ENCODE measurements around the gene PIGT. TPM values are rescaled to one million over a fixed set of nuclear protein-coding genes. Genes with fewer than 3 reads are reported as not detected.

Gene PIGT
- total and polyA plus RNA-seq, 9 donors: 30.0 to 172 (median 69.3) TPM

- Histone ChIP-seq H3K27ac (no peak overlapping the region), H3K4me3 (no peak overlapping the region), H3K27me3 (no peaks in the 10 kb centered on the region), H3K36me3 (no peaks in the 10 kb centered on the region), H3K4me1 (ENCODE audit: insufficient read depth) (peaks cover 2% of the 10 kb centered on the region), H3K9me3 (no peaks in the 10 kb centered on the region)
- TF ChIP-seq CTCF (IDR thresholded peaks at IDR 0.05): no peak
- TF ChIP-seq POLR2A (IDR thresholded peaks at IDR 0.05): no peak
- TF ChIP-seq EP300 (IDR thresholded peaks at IDR 0.05): no peak
- intact Hi-C loops (cut with DNase I): no loop called here
- WGBS, 3 donors: 82 to 90% (median 87%) methylated on average over 5 of the region's 5 CpGs
- no peak for DNase-seq
Measured at GRCh38 chr20:45432294-45432693, 16.4 kb downstream of the PIGT start.

- Histone ChIP-seq H3K36me3 (no peaks in the 10 kb centered on the region), H3K4me3 (no peak overlapping the region), H3K4me1 (ENCODE audit: insufficient read depth) (peaks cover 2% of the 10 kb centered on the region), H3K27me3 (no peaks in the 10 kb centered on the region), H3K27ac (no peak overlapping the region), H3K9me3 (no peaks in the 10 kb centered on the region)
- 34 to 57% (median 41%) methylated on average over 3 of the region's 3 CpGs for WGBS, 3 donors
- TF ChIP-seq CTCF (IDR thresholded peaks at IDR 0.05) (no peak), EP300 (IDR thresholded peaks at IDR 0.05) (no peak), POLR2A (IDR thresholded peaks at IDR 0.05) (no peak)
- DNase-seq: peak in 4 of 5 donors; percentile 43 to 69 (median 63)
- intact Hi-C loops (cut with DNase I): no loop called here
Measured at GRCh38 chr20:45433316-45433715, 17.4 kb downstream of the PIGT start.

- TF ChIP-seq POLR2A (IDR thresholded peaks at IDR 0.05) (no peak), EP300 (IDR thresholded peaks at IDR 0.05) (no peak), CTCF (IDR thresholded peaks at IDR 0.05) (no peak)
- 93 to 96% (median 95%) methylated on average over 4 of the region's 4 CpGs for WGBS, 3 donors
- H3K4me1 ChIP-seq (ENCODE audit: insufficient read depth): peaks cover 2% of the 10 kb centered on the region
- DNase-seq: no peak
- intact Hi-C loops (cut with DNase I): no loop called here
- no peaks in the 10 kb centered on the region for H3K9me3 ChIP-seq
- H3K36me3 ChIP-seq: no peaks in the 10 kb centered on the region
- no peaks in the 10 kb centered on the region for H3K27me3 ChIP-seq
- H3K27ac ChIP-seq: no peak overlapping the region
- H3K4me3 ChIP-seq: no peak overlapping the region
Measured at GRCh38 chr20:45433976-45434375, 18.0 kb downstream of the PIGT start.

GRCh38 chr20:45436732-45437485 lies 21.0 kb downstream of the PIGT start:
- 10 to 15% (median 11%) methylated on average over 21 to 33 of the region's 33 CpGs for WGBS, 3 donors
- intact Hi-C loops (cut with DNase I): loop anchor here in 3 of 4 donors (2.0 to 5.0 kb wide), 3 partner anchors 65 to 120 kb away; no protein-coding TSS in a partner anchor
- Histone ChIP-seq H3K4me1 (ENCODE audit: insufficient read depth) (peaks cover 2% of the 10 kb centered on the region), H3K27me3 (no peaks in the 10 kb centered on the region), H3K27ac (peak overlapping the region; percentile 65 to 70), H3K9me3 (no peaks in the 10 kb centered on the region), H3K36me3 (no peaks in the 10 kb centered on the region), H3K4me3 (peak overlapping the region; percentile 44)
- DNase-seq: peak; percentile 84 to 92 (median 89)
- TF ChIP-seq EP300 (IDR thresholded peaks at IDR 0.05) (no peak), CTCF (IDR thresholded peaks at IDR 0.05) (peak; percentile 90 to 94 (median 91)), POLR2A (IDR thresholded peaks at IDR 0.05) (peak; percentile 29)
